Stimulated activated CD4-positive, alpha-beta T cell treated with anti-CD3 and anti-CD28 coated beads, Interleukin-2, amount 100 ng/mL, for 4 hours (primary cell): ENCODE results near the gene VPS54.

Experiments used
- DNase-seq: peaks from one replicate; pipeline ENCODE4 v3.0.0-alpha.2; 2020; ENCODE audit warnings: low read depth

The VPS54 gene

GRCh38 chr2:64019083-64019974, at the start of gene VPS54:
Gene VPS54, minus strand, starts transcription at chr2:64019428. Its CDS starts 35,429 bp downstream, at chr2:63983999.
- DNase-seq, result peak; percentile 25

GRCh38 chr2:64067326-64067725, 48.1 kb upstream of the VPS54 start:
- no peak for DNase-seq

- no peak for DNase-seq
Measured at GRCh38 chr2:64065516-64065915, 46.3 kb upstream of the VPS54 start.

GRCh38 chr2:64063924-64064331, 44.7 kb upstream of the VPS54 start:
- no peak for DNase-seq

- DNase-seq, result no peak
Measured at GRCh38 chr2:64063454-64063853, 44.2 kb upstream of the VPS54 start.

GRCh38 chr2:64062840-64063239, 43.6 kb upstream of the VPS54 start:
- no peak for DNase-seq

- no peak for DNase-seq
Measured at GRCh38 chr2:64059270-64059669, 40.0 kb upstream of the VPS54 start.

GRCh38 chr2:64056021-64056420, 36.8 kb upstream of the VPS54 start:
- DNase-seq, result no peak

GRCh38 chr2:64054161-64054915, 35.1 kb upstream of the VPS54 start:
- no peak for DNase-seq

- no peak for DNase-seq
Measured at GRCh38 chr2:64052463-64053241, 33.4 kb upstream of the VPS54 start.

- peak; percentile 68 for DNase-seq
Measured at GRCh38 chr2:64049633-64050220, 30.5 kb upstream of the VPS54 start.

GRCh38 chr2:64045938-64046337, 26.7 kb upstream of the VPS54 start:
- DNase-seq, result no peak

- no peak for DNase-seq
Measured at GRCh38 chr2:64040161-64040560, 20.9 kb upstream of the VPS54 start.

GRCh38 chr2:64036034-64036705, 16.9 kb upstream of the VPS54 start:
- DNase-seq, result peak; percentile 18

GRCh38 chr2:64035072-64035942, 16.1 kb upstream of the VPS54 start:
- no peak for DNase-seq

- DNase-seq, result no peak
Measured at GRCh38 chr2:64029116-64029665, 10.0 kb upstream of the VPS54 start.

- DNase-seq, result no peak
Measured at GRCh38 chr2:64025741-64026140, 6.5 kb upstream of the VPS54 start.

- DNase-seq, result no peak
Measured at GRCh38 chr2:64024259-64024949, 5.2 kb upstream of the VPS54 start.

- no peak for DNase-seq
Measured at GRCh38 chr2:64023485-64024258, 4.4 kb upstream of the VPS54 start.
